COLO829 (cell line): Measurements from ENCODE around the gene TOX2.

Experiments
- DNase-seq: peaks from one replicate; pipeline ENCODE4 v3.0.0; 2012; ENCODE audit warnings: low spot score

The TOX2 gene

DNA sequence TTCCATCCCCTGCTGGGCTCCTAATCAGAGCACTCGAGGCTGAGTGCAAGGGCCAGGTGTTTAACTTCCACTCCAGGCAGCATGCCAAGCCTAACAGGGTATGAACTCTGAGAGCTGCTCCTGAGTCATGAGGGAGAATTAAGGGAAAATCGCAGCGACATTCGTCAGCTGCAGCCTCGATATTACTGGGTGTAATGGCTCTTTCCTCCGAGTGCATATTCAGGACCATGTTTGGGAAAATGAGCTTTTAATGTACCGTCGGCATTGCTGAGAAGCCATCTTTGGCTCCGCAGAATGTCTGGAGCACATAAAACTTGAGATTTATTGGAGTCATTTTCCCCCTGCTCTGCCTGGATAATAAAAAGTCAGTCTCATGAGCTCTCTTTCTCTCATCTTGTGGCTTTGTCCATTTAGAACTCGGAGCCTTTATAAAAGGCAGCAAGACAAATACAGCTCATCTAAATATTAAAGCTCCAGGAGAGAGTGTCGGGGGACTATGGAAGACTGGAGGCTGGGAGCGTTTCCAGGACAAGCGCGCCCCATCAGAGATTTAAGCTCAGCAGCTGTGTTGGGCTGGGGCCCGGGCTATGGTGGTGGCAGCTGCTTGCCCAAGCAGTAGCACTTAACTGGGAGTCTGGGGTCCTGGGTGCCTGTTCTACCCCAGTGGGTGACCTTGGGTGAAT is 103.7 kb downstream of the TOX2 start:
- DNase-seq, result no peak

GRCh38 chr20:44018942-44019637 is 104.4 kb downstream of the TOX2 start:
- DNase-seq, result no peak

DNA sequence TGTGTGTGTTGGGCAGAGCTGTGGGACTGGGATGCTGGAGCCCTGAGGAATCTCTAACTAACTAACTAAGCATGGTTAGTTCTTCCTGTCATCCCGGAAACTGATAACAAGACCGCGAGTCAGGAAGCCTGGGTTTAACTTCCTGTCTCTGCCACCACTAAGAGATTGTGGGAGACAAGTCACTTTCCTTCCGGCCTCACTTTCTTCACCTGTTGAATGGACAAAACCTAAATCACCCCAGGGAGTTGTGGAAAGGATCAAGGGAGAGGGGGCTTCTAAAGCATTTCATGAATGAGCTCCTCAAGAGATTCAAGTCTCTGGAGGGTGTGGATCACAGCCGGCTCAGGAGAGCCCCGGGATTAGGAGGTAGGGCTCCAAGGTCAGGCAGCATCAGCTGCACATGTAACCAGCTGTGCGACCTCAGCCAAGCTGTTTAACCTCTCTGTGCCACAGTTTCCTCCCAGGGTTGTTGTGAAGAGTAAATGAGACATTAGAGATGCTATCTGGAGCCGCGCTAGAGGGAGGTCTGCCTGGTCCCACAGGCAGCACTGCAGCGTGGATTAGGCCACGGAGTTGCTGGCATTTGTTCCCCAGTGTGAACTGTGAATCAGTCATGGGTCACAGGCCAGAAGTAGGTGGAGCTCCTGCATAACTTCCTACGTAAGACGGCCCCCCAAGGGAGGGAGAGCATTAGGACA is 105.1 kb downstream of the TOX2 start:
- no peak for DNase-seq

- DNase-seq, result no peak
Observed at GRCh38 chr20:44020406-44021148, 105.9 kb downstream of the TOX2 start.

DNA sequence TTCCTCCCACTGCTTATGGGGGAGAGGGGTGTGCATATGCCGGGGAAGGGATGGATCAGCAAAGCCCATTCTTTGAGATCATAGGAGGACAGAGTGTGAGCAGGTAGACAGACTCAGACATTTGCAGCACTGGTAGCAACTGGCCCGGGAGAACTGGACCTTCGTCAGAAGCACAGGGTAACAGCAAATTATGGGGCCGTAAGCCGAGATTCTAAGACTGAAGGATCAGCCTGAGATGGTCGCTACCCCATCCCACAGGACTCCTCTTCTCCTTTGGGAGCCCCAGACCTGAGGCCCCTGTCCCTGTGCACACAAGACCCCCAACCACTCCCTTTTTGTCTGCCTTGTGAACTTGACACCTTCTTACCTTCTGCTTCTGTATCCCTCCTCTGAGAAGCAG is 106.5 kb downstream of the TOX2 start:
- no peak for DNase-seq

DNA sequence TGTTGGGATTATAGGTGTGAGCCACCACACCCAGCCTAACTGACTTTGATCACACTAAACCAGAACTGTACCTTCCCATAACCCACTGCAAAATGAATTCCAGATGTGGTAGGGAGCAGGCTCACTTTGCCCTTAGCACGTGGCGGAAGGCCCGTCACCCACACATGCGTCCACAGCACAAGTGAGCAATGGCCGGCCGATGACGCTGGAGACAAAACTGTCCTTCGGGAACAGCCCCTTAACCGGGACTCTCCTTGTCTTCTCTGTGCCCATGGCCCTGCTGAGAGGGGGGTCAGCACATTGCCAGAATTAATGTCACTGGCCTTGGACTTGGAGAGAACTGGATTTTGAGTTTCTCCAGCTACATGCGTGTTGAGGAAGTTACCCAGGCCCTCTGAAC is 107.2 kb downstream of the TOX2 start:
- no peak for DNase-seq

DNA sequence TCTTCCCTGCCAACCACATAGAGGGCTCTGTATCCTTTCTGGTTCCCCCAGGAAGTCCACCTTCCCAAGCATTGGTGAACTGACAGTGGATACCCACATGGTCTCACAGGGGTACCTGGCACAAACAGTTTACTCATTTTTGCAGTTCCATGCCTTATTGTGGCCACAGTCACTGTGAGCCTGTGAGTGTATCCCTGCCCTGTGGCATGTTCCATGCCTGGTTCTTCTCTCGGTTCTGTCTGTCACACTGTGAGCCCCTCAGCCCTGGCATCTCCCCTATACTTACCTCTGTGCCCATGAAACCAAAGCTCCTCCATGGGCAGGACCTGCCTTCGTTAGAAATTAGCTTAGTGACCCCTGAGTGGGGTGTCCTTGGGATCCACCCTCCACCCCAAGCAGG is 107.8 kb downstream of the TOX2 start:
- DNase-seq, result no peak

DNA sequence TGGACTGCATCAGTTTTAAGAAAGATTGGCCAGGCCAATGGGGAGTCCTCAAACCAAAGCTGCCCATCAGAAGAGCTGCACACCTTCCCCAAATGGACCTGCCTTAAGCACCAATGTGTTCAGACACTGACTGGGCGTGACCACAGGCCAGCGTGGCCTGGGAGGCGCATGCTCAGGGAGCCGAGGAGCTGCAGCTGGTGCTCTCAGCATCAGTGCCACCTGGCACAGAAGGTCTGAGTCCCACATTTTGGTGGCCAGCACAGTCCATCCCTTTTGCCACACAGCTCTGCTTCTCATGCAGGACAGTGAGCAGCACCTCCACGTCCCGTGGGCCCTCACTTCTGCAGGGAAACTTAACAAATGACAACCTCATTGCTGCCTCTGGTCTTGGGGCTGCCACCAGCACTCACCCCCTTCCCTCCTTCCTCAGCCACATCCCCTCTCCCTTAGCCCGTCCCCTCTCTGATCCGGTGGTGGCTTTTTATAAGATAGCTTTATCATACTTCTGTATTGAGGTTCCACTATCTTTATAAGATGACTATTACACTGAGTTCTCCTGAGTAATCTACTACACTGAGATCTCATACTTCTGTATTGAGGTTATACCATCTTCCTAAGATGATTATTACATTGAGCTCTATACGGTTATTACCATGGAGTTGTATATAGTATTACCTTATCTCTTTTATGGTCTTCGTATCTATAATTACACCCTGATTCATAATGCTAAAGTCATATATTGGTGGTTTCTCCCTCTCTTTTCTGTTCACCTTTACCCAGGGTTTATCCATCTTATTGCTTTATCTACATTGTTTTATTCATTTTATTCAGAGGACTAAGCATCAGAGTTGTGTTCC is 109.1 kb downstream of the TOX2 start:
- no peak for DNase-seq

GRCh38 chr20:44024820-44025580 is 110.3 kb downstream of the TOX2 start:
- no peak for DNase-seq

DNA sequence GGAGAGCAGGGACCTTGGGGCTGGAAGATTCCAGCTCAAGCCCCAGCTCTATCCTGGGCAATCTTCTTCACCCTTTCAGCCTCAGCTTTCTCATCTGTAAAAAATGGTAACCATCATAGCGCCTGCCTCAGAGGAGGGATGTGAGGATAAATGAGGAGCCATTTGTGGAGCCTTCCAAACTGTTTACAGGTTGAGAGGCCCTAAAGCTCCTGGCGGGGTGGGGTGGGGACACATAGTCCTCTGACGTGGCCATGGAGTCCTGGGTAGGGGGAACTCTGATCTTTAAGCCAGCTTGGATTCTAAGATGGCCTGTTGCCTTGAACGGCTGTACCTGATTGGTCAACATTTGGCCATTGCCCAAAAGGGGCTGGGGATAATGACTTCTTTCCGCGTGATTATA is 111.1 kb downstream of the TOX2 start:
- no peak for DNase-seq

- DNase-seq, result no peak
Observed at GRCh38 chr20:44026647-44027342, 112.1 kb downstream of the TOX2 start.

GRCh38 chr20:44027343-44028002 is 112.8 kb downstream of the TOX2 start:
- DNase-seq, result no peak

DNA sequence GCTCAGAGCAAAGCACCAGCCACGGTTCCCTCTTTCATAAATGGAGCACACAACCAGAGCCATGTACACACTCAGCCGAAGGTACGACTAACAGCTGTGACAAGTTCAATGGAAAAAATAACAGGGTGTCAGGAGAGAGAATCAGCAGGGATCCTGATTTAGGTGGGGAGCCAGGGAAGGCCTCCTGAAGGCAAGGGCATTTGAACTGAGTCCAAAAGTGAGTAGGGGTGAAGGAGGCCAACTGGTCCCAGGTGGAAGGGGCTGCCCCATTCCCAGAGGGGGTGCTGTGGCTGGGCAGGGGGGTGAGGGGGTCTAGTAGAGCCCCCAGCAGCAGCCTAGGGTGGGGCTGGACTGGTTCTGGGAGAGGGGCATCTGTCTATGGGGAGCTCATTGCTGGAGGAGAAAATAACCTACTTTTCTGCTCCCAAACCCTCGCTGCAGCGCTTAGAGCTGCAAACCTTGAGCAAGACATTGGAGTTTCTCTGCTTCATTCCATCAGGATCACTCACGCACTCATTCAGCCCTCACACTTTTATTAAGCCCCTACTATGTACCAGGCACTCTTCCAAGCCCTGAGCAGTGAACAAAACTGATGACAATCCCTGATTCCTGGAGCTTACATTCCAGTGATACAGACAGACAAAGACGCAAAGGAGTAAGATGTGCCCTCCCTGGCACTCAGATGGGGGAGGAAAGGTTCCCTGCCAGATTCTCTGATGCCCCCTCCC is 113.5 kb downstream of the TOX2 start:
- DNase-seq, result no peak

DNA sequence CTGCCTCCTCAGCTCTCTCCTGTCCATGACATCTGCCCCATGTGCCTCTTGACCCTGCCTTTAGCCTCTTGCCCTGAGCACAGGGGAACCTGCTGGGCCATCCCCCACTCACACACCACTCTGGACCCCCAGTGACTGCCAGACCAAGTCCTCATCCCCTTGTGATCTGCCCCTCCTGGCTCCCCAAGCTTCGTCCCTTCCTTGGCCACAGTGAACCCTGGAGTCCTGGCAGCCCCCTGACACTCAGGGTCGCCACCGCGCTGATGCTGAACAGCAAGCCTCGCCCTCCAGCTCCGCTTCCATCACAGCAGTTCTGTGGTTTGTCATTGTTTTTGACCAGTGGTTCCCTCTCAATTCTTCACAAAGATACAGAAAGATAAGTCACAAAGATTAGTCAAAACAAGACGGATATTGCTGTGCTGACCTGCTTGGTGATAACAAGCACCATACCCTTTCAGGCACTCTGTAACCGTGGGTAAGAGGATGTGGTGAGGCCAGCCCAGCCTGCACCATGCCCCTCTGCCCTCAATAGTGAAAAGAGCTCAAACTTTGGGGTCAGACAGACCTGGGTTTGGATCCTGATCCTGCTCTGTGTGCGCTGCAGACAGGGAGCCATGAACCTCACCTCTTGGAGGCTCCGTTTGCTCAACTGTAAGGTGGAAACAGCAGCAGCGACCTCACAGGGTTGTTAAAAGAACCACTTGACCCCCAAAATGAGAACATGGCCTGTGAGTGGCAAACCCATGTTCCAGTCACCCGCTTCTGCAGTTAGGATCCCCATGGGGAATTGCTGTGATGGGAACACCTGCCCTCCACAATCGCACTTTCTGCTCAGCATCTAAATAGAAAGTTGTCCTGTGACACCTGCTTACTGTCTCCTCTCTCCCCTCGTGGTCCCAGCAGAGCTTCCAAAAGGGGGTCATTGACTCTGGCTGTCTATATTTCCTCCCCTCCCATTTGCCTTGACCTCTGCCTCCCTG is 114.5 kb downstream of the TOX2 start:
- DNase-seq, result no peak

DNA sequence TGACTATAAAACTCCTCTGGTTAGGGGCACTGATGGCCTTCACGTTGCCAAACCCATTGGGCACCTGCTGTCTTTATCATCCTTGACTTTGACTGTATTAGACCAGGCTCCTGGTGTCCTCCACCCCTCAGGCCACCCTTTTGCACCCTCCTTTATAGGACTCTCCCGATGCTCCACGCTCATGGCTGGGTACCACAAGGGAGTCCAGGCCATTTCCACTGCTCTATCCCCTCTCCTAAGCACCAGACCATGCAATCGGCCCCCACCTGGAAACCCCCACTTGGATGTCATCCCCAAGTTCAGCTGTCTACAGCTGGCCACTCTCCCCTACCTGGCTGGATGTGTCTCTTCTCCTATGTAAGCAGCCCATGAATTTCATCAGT is 115.2 kb downstream of the TOX2 start:
- no peak for DNase-seq

DNA sequence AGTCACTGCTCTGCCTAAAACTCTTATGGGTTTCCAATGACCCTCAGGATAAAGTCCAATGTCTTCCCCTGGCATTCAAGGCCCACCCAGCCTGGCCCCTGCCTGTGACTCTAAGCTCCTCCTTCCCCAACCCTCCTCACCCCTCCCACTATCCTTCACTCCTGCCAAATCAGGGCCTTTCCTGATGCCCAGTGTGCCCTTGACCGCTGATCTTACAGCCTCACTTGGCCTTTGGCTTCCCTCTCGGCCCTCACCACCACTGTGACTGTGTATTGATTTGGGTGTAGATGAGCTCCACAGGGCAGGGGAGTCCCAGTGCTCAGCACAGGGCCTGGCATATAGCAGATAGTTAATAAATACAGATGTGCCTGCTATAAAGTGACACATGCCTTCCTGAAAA is 115.7 kb downstream of the TOX2 start:
- no peak for DNase-seq

DNA sequence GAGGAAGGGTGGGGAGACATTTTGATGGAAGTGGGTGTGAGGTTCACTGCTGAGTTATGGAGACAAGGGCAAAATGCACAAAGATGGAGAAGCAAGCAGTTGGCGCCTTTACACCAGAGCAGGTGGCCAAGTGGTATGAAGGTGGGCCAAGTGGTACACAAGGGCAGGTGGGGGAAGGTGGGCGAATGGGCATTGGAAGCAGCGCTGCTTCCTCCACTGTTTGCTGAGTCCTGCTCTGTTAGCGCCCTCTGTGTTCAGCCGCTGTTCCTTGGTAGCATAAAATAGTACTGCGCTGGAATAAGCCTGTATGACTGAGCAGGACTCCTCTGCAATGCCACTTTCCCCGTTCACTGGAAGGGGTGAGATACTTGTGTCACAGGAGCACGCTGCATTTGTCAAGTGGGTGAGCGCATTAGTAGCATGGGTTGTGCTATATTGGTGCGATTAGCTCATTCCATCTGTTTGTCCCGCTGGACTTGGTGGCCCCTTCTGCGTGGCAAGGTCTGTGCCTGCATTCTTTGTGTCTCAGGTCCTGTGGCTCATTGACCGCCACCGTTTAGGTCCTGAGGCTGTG is 116.4 kb downstream of the TOX2 start:
- DNase-seq, result no peak
